ENCODE results near the gene ZNF423. TPM values are rescaled to one million over a fixed set of nuclear protein-coding genes. Genes with fewer than 3 reads are reported as not detected.

The ZNF423 gene
- polyA plus RNA-seq, 1 of the 3 experiments (the other 2 are of a cell fraction): 1.2 TPM

DNA sequence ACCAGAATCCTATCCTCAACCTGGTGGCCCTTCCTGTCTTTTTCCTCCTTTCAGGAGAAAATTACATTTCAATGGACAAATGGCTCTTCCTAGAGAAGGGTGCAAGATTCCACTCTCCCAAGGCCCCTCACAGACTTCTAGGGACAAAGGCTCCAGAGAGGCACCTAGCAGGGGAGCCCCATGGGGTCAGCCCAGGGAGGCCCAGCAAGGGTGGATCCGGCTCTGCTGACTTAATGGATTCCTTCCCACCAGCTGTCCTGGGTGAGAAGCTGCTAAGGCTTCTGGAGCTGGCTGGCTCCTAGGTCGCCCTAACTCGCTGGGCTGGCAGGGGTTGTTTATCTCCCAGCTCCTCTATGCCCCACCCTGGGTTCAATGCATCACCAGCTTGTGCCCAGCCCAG is 152.4 kb downstream of the ZNF423 start:
- WGBS (ENCODE audit: low lambda C conversion rate): 18% methylated on average over 2 of the region's 3 CpGs
- Histone ChIP-seq H2AFZ (ENCODE audit: low read depth) (no peak overlapping the region), H3K9ac (no peak overlapping the region), H4K20me1 (ENCODE audit: insufficient read depth) (no peaks in the 10 kb centered on the region), H3K4me2 (no peak overlapping the region), H3K36me3 (replicated peaks in 1 of 2; ENCODE audit: control insufficient read depth in 1 of 2, insufficient read depth in 2 of 2, low read length in 1 of 2) (no peaks in the 10 kb centered on the region), H3K9me2 (no peaks in the 10 kb centered on the region), H3K27ac (ENCODE audit: low read depth in 2 of 2, low read length in 1 of 2) (no peak overlapping the region; a peak in 1 of 4 replicates), H3K4me3 (ENCODE audit: low read depth in 2 of 2, low read length in 1 of 2) (no peak overlapping the region), H3F3A (replicated peaks; ENCODE audit: insufficient read depth) (no peaks in the 10 kb centered on the region), H3K9me3 (no peaks in the 10 kb centered on the region), H3K27me3 (ENCODE audit: insufficient read depth) (no peaks in the 10 kb centered on the region), H3K79me2 (ENCODE audit: insufficient read depth) (no peaks in the 10 kb centered on the region), H3K4me1 (ENCODE audit: control insufficient read depth in 1 of 2, insufficient read depth in 2 of 2, low read depth in 1 of 2, low read length in 1 of 2) (peaks cover 10 to 61% of the 10 kb centered on the region in 2 experiments; a peak in 3 of 4 replicates)
- POLR2A ChIA-PET: no interaction called here
- CTCF ChIA-PET: interaction anchor here (2.1 kb wide), 1 partner anchor 111 kb away, joined by 5 read pairs; no protein-coding TSS in a partner anchor
- no peak for DNase-seq
- no peak for TF ChIP-seq MXI1 (IDR thresholded peaks at IDR 0.05; ENCODE audit: low read depth, low read length)
- TF ChIP-seq TCF12 (IDR thresholded peaks at IDR 0.05): no peak
- no peak for TF ChIP-seq MEF2A (IDR thresholded peaks at IDR 0.05; ENCODE audit: borderline replicate concordance, low read depth)
- TF ChIP-seq, protein P1, sequence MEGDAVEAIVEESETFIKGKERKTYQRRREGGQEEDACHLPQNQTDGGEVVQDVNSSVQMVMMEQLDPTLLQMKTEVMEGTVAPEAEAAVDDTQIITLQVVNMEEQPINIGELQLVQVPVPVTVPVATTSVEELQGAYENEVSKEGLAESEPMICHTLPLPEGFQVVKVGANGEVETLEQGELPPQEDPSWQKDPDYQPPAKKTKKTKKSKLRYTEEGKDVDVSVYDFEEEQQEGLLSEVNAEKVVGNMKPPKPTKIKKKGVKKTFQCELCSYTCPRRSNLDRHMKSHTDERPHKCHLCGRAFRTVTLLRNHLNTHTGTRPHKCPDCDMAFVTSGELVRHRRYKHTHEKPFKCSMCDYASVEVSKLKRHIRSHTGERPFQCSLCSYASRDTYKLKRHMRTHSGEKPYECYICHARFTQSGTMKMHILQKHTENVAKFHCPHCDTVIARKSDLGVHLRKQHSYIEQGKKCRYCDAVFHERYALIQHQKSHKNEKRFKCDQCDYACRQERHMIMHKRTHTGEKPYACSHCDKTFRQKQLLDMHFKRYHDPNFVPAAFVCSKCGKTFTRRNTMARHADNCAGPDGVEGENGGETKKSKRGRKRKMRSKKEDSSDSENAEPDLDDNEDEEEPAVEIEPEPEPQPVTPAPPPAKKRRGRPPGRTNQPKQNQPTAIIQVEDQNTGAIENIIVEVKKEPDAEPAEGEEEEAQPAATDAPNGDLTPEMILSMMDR (IDR thresholded peaks at IDR 0.05): no peak
- TF ChIP-seq, protein P2, sequence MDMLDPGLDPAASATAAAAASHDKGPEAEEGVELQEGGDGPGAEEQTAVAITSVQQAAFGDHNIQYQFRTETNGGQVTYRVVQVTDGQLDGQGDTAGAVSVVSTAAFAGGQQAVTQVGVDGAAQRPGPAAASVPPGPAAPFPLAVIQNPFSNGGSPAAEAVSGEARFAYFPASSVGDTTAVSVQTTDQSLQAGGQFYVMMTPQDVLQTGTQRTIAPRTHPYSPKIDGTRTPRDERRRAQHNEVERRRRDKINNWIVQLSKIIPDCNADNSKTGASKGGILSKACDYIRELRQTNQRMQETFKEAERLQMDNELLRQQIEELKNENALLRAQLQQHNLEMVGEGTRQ (IDR thresholded peaks at IDR 0.05; ENCODE audit: borderline replicate concordance, low read depth, low read length): no peak
- no peak for TF ChIP-seq RCOR1 (IDR thresholded peaks at IDR 0.05; ENCODE audit: low read length)
- TF ChIP-seq, protein P3, sequence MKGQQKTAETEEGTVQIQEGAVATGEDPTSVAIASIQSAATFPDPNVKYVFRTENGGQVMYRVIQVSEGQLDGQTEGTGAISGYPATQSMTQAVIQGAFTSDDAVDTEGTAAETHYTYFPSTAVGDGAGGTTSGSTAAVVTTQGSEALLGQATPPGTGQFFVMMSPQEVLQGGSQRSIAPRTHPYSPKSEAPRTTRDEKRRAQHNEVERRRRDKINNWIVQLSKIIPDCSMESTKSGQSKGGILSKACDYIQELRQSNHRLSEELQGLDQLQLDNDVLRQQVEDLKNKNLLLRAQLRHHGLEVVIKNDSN (IDR thresholded peaks at IDR 0.05; ENCODE audit: borderline replicate concordance, low read depth): no peak

DNA sequence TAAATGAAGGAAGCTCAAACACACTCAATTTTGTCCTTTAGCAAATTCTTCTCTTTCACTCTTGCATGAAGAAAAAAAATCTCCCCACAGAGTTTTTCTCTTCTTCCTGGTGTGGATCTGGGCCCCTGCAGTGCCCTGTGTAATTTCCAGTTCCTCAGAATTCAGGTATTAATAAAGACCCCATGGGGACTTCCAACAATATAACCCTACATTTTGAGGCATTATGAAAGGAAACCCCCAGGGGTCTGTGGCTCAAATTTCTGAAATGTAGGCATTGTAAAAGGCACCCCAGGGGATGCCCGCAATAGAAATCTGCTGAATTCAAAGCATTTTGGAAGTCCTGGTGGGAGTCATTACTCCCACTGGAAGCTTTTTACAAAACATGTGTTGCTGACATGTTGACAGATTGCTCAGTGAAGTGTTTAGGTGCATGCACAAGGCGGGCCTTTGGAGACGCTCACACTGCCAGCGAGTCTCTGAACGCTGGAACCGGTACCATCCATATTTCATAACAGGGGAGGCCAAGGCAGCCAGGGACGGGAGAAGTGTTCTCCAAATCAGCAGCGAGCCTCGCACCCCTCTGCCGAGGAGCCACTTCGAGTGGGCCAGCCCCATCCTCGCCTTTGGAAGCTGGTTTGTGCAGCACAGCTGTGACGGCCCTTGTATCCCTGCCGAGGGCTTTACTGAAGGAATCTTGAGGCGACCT is 154.0 kb downstream of the ZNF423 start:
- H3K27me3 ChIP-seq (ENCODE audit: insufficient read depth): no peaks in the 10 kb centered on the region
- H3K4me1 ChIP-seq (ENCODE audit: control insufficient read depth in 1 of 2, insufficient read depth in 2 of 2, low read depth in 1 of 2, low read length in 1 of 2): peaks cover 10 to 74% of the 10 kb centered on the region in 2 experiments; a peak in 3 of 4 replicates
- ChIA-PET POLR2A (no interaction called here), CTCF (interaction anchor here (0.9 to 2.1 kb wide), 3 partner anchors 38 to 294 kb away, joined by 3 to 5 read pairs (median 3); no protein-coding TSS in a partner anchor)
- H3K4me3 ChIP-seq (ENCODE audit: low read depth in 2 of 2, low read length in 1 of 2): no peak overlapping the region
- no peaks in the 10 kb centered on the region for H3K79me2 ChIP-seq (ENCODE audit: insufficient read depth)
- DNase-seq: no peak
- no peaks in the 10 kb centered on the region for H3K36me3 ChIP-seq (replicated peaks in 1 of 2; ENCODE audit: control insufficient read depth in 1 of 2, insufficient read depth in 2 of 2, low read length in 1 of 2)
- no peaks in the 10 kb centered on the region for H3F3A ChIP-seq (replicated peaks; ENCODE audit: insufficient read depth)
- no peaks in the 10 kb centered on the region for H3K9me2 ChIP-seq
- H4K20me1 ChIP-seq (ENCODE audit: insufficient read depth): no peaks in the 10 kb centered on the region
- no peak overlapping the region for H3K4me2 ChIP-seq
- H3K9me3 ChIP-seq: no peaks in the 10 kb centered on the region
- 89% methylated on average over 6 of the region's 15 CpGs for WGBS (ENCODE audit: low lambda C conversion rate)
- peak overlapping the region in 1 of 2 experiments; percentile 47; a peak in 2 of 4 replicates for H3K27ac ChIP-seq (ENCODE audit: low read depth in 2 of 2, low read length in 1 of 2)
- TF ChIP-seq, protein P4, sequence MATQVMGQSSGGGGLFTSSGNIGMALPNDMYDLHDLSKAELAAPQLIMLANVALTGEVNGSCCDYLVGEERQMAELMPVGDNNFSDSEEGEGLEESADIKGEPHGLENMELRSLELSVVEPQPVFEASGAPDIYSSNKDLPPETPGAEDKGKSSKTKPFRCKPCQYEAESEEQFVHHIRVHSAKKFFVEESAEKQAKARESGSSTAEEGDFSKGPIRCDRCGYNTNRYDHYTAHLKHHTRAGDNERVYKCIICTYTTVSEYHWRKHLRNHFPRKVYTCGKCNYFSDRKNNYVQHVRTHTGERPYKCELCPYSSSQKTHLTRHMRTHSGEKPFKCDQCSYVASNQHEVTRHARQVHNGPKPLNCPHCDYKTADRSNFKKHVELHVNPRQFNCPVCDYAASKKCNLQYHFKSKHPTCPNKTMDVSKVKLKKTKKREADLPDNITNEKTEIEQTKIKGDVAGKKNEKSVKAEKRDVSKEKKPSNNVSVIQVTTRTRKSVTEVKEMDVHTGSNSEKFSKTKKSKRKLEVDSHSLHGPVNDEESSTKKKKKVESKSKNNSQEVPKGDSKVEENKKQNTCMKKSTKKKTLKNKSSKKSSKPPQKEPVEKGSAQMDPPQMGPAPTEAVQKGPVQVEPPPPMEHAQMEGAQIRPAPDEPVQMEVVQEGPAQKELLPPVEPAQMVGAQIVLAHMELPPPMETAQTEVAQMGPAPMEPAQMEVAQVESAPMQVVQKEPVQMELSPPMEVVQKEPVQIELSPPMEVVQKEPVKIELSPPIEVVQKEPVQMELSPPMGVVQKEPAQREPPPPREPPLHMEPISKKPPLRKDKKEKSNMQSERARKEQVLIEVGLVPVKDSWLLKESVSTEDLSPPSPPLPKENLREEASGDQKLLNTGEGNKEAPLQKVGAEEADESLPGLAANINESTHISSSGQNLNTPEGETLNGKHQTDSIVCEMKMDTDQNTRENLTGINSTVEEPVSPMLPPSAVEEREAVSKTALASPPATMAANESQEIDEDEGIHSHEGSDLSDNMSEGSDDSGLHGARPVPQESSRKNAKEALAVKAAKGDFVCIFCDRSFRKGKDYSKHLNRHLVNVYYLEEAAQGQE (IDR thresholded peaks at IDR 0.05; ENCODE audit: low read depth, low read length): no peak
- TF ChIP-seq GABPA (IDR thresholded peaks at IDR 0.05; ENCODE audit: low read depth): no peak
- 0 out of 2 replicates have a peak, but pooled peaks have one; percentile 23 for TF ChIP-seq MXI1 (IDR thresholded peaks at IDR 0.05; ENCODE audit: low read depth, low read length)
- no peak overlapping the region for H3K9ac ChIP-seq
- no peak overlapping the region for H2AFZ ChIP-seq (ENCODE audit: low read depth)
